ENCODE results near the gene SPNS2. TPM values are rescaled to one million over a fixed set of nuclear protein-coding genes. Genes with fewer than 3 reads are reported as not detected.

Gene SPNS2, protein sequence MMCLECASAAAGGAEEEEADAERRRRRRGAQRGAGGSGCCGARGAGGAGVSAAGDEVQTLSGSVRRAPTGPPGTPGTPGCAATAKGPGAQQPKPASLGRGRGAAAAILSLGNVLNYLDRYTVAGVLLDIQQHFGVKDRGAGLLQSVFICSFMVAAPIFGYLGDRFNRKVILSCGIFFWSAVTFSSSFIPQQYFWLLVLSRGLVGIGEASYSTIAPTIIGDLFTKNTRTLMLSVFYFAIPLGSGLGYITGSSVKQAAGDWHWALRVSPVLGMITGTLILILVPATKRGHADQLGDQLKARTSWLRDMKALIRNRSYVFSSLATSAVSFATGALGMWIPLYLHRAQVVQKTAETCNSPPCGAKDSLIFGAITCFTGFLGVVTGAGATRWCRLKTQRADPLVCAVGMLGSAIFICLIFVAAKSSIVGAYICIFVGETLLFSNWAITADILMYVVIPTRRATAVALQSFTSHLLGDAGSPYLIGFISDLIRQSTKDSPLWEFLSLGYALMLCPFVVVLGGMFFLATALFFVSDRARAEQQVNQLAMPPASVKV
- total RNA-seq (2021; fragmentation: NEBNext Ultra II Directional; extraction: Animal tissue kit (Norgen Biotek cat#: 25700)) = 0.98 and 1.5 TPM in 2 replicates
- 1.2 and 1.9 TPM in 2 replicates for polyA plus RNA-seq (2011; rRNA removed)
- 1.5 TPM for polyA plus RNA-seq (2011; cell fraction: cytosol; rRNA removed)
- 2.6 TPM for polyA plus RNA-seq (2011; cell fraction: nucleus; rRNA removed)
- polyA plus RNA-seq (2012, experiment 1 of 2) = 0.51 to 1.6 TPM (median 1.4 TPM) in 4 replicates
- polyA plus RNA-seq (2012, experiment 2 of 2) = 1.4 TPM
- 0.77 TPM for polyA plus RNA-seq (2013, experiment 1 of 2)
- 0.83 TPM for polyA plus RNA-seq (2013, experiment 2 of 2)
- polyA minus RNA-seq (2011; rRNA and poly(A)+ RNA removed) = 0.35 and 1.6 TPM in 2 replicates
- polyA minus RNA-seq (2011; cell fraction: cytosol; rRNA and poly(A)+ RNA removed) = 0.59 TPM
- 1.5 TPM for polyA minus RNA-seq (2011; cell fraction: nucleus; rRNA and poly(A)+ RNA removed)
- long read RNA-seq, experiment 1 = 0 reads
- long read RNA-seq, experiment 2 = 0 reads

DNA sequence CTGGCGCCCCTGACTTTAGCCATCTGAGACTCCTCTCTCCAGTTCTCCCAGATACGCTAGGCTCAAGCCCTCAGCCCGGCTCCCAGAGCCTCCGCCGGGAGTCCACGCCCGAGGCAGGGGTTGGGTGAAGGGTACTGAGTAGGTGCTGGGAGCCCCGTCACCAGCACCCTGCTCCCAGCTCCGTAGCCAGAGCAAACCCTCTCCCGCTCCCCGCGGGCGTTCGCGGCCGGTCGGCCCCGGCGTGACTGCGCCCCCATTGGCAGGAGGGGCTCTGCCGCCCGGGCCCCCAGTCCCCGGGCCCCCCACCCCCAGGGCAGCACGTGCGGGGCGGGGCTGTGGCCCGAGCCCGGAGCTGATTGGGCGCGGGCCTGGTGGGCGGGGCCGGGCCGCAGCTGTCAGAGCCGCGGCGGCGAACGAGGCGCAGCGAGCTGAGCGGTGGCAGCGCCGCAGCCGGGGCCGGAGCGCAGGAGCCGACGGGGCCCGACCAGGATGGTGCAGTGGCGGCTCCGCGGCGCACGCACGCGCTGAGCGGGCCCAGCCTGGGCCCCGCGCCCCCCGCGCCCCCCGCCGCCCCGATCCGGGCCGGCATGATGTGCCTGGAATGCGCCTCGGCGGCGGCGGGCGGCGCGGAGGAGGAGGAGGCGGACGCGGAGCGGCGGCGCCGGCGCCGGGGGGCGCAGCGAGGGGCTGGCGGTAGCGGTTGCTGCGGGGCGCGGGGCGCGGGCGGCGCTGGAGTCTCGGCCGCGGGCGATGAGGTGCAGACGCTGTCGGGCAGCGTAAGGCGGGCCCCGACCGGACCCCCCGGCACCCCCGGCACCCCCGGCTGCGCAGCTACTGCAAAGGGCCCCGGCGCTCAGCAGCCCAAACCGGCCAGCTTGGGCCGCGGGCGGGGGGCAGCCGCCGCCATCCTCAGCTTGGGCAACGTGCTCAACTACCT, at the start of gene SPNS2:
SPNS2 (plus strand) TSS at position 421 of the 937 bp plus-strand sequence; CDS start at position 588, 167 bp downstream.
- DNase-seq (ENCODE audit: low read depth in 1 of 2, low spot score in 2 of 2) (peak in 1 of 2 experiments; percentile 85), FAIRE-seq (no peak)
- Histone ChIP-seq H3K56ac (replicated peaks; ENCODE audit: insufficient read length, low read depth, low read length) (no peak within 1 kb of the TSS), H3K9ac (replicated peaks in 1 of 4; ENCODE audit: extremely low read depth in 1 of 4, low read depth in 3 of 4, low read length in 3 of 4) (peak within 1 kb of the TSS in 2 of 4 experiments; percentile 4 to 52; a peak in 1 of 7 replicates), H3K9me3 (ENCODE audit: insufficient read depth in 2 of 2, low read depth in 1 of 2, low read length in 1 of 2) (no peaks in the 10 kb centered on the region), H3K27me3 (replicated peaks in 1 of 4; ENCODE audit: control insufficient read depth in 3 of 4, extremely low read depth in 1 of 4, insufficient read depth in 3 of 4, low read length in 3 of 4) (peaks cover 23 to 49% (median 45%) of the 10 kb centered on the region in 4 experiments), H2BK5ac (ENCODE audit: low read depth, low read length) (no peak within 1 kb of the TSS), H3K79me1 (ENCODE audit: low read depth, low read length) (no peaks in the 10 kb centered on the region), H2BK20ac (ENCODE audit: low read length) (no peak within 1 kb of the TSS), H3K4ac (replicated peaks; ENCODE audit: insufficient read length, low read depth, low read length) (no peak within 1 kb of the TSS), H3K23me2 (ENCODE audit: low read depth, low read length) (peaks cover 16% of the 10 kb centered on the region; the same call in 1 of the 2 replicates), H3K4me3 (ENCODE audit: extremely low read depth in 1 of 4, insufficient read depth in 2 of 4, low read depth in 3 of 4, low read length in 4 of 4) (peak within 1 kb of the TSS; percentile 46 to 71 (median 51)), H2AFZ (ENCODE audit: low read length) (peak within 1 kb of the TSS; percentile 6; the same call in 1 of the 2 replicates), H2AK5ac (ENCODE audit: low read depth, low read length) (no peak within 1 kb of the TSS), H3K4me2 (ENCODE audit: insufficient read depth in 1 of 2, low read depth in 2 of 2, low read length in 2 of 2) (peak within 1 kb of the TSS; percentile 89 to 93), H2BK12ac (ENCODE audit: low read depth, low read length) (no peak within 1 kb of the TSS), H3K23ac (ENCODE audit: insufficient read length) (no peak within 1 kb of the TSS), H3K27ac (ENCODE audit: low read depth, low read length) (no peak within 1 kb of the TSS), H3K4me1 (replicated peaks in 1 of 4; ENCODE audit: control insufficient read depth in 3 of 4, insufficient read depth in 4 of 4, low read length in 3 of 4) (peaks cover 0 to 13% (median 8%) of the 10 kb centered on the region in 4 experiments; a peak in 4 of 7 replicates), H2BK15ac (ENCODE audit: low read length) (no peak within 1 kb of the TSS; the same call in 1 of the 2 replicates), H3K79me2 (ENCODE audit: control insufficient read depth in 1 of 2, insufficient read depth in 2 of 2, low read length in 2 of 2) (no peaks in the 10 kb centered on the region), H2BK120ac (replicated peaks; ENCODE audit: low read depth, low read length) (no peak within 1 kb of the TSS), H4K20me1 (replicated peaks in 1 of 2; ENCODE audit: control insufficient read depth in 1 of 2, insufficient read depth in 2 of 2, low read length in 2 of 2) (peaks cover 0 to 5% of the 10 kb centered on the region in 2 experiments), H3K14ac (ENCODE audit: insufficient read length) (no peak within 1 kb of the TSS), H3K36me3 (ENCODE audit: control insufficient read depth in 2 of 4, insufficient read depth in 4 of 4, low read length in 3 of 4) (no peaks in the 10 kb centered on the region), H3K18ac (ENCODE audit: extremely low read depth, low read length) (peak within 1 kb of the TSS; percentile 78; the same call in 1 of the 2 replicates), H4K5ac (ENCODE audit: insufficient read length, low read depth, low read length) (no peak within 1 kb of the TSS), H4K91ac (replicated peaks; ENCODE audit: insufficient read length, low read length) (no peak within 1 kb of the TSS), H4K8ac (ENCODE audit: extremely low read depth, insufficient read depth, low read length) (peak within 1 kb of the TSS; percentile 83)
- 4% methylated on average over 25 of the region's 117 CpGs; no CpG with 5 or more reads in 1 of the 2 experiments for WGBS, 2 experiments (ENCODE audit: extremely low coverage in 1 of 2, insufficient coverage in 1 of 2, insufficient read length in 1 of 2, insufficient replicate concordance in 2 of 2, low coverage in 1 of 2, low lambda C conversion rate in 2 of 2, missing lambda C conversion rate in 1 of 2)
- ChIA-PET CTCF (ENCODE audit: partially characterized antibody) (interaction anchor here (0.6 to 3.5 kb wide), 12 partner anchors 11 to 149 kb away, joined by 3 to 14 read pairs (median 4); no protein-coding TSS in a partner anchor), POLR2A (ENCODE audit: partially characterized antibody) (interaction anchor here (1.1 to 1.8 kb wide), 7 partner anchors 11 to 79 kb away, joined by 3 to 7 read pairs (median 3); partner anchors contain the start of gene MYBBP1A)
- TF ChIP-seq CREB1 (IDR thresholded peaks at IDR 0.05) (peak; percentile 5; the same call in 1 of the 2 replicates), POLR2A (IDR thresholded peaks at IDR 0.05; ENCODE audit: control extremely low read depth in 1 of 2, low read depth in 2 of 2, low read length in 2 of 2) (no peak), SIN3A (conservative IDR thresholded peaks at IDR 0.05 in 1 of 2, IDR thresholded peaks at IDR 0.05 in 1 of 2; ENCODE audit: low read depth in 1 of 2, low read length in 2 of 2) (peak in 1 of 2 experiments; percentile 51; a peak in 1 of 4 replicates), TEAD4 (IDR thresholded peaks at IDR 0.05; ENCODE audit: low read depth, low read length) (peak; percentile 14; the same call in 1 of the 2 replicates)
- TF ChIP-seq, protein P1, sequence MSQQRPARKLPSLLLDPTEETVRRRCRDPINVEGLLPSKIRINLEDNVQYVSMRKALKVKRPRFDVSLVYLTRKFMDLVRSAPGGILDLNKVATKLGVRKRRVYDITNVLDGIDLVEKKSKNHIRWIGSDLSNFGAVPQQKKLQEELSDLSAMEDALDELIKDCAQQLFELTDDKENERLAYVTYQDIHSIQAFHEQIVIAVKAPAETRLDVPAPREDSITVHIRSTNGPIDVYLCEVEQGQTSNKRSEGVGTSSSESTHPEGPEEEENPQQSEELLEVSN (IDR thresholded peaks at IDR 0.05) = peak; percentile 6; the same call in 1 of the 2 replicates
